CD4-positive, alpha-beta T cell treated with Interleukin-12 subunit alpha and Interleukin-12 subunit beta, for 1 hour (primary cell): ENCODE data around the gene CRAT.

Experiments
- DNase-seq: peaks from one replicate; pipeline ENCODE4 v3.0.0-alpha.2; 2020

Gene CRAT

GRCh38 chr9:129058965-129059795 is 51.4 kb downstream of the CRAT start:
- no peak for DNase-seq

GRCh38 chr9:129054163-129054851 is 56.3 kb downstream of the CRAT start:
- no peak for DNase-seq

- no peak for DNase-seq
Measured at GRCh38 chr9:129053020-129053419, 57.6 kb downstream of the CRAT start.

DNA sequence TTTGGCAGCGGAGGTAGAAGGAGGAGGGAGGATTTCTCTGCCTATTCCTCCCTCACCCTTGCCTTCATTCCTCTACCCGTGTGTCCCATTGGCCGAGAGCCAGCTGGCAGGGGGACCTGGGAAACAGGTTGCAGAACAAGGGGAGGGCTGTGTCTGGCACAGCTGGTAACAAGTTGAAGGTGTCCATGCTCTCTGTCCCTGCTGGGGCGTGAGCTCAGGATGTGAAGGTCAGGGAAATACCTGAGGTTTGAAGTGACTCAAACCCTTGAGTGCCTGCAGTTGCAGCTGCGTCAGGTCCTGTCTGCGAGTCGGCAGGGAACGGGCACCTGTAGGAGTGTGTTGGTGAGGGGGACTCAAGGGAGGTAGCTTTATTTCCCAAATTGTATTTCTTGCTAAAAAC is 58.0 kb downstream of the CRAT start:
- DNase-seq = no peak
